H1 (cell line): ENCODE data around the gene NOL4L. TPM values are rescaled to one million over a fixed set of nuclear protein-coding genes. Genes with fewer than 3 reads are reported as not detected.

Source experiments
- CTCF ChIA-PET: fragments of 300-600 bp; sonication (Branson Sonifier 250); formaldehyde crosslinking; loops from one replicate; lab custom pipeline; 2021; ENCODE audit not compliant: partially characterized antibody; lab: Charles Lee
- POLR2A ChIA-PET: fragments of 300-600 bp; sonication (Branson Sonifier 250); formaldehyde crosslinking; loops from one replicate; lab custom pipeline; 2021; ENCODE audit warnings: inconsistent platforms; ENCODE audit not compliant: partially characterized antibody; lab: Charles Lee
- DNase-seq, 2 experiments: peaks; one replicate each; pipeline versions ENCODE4 v3.0.0 to v3.0.0-alpha.2; 2010 to 2022; ENCODE audit warnings: low spot score in 2 of 2, low read depth in 1 of 2, mixed read lengths in 1 of 2
- FAIRE-seq: peaks from 2 replicates; lab custom pipeline; 2011; peaks lifted over from hg19 to GRCh38; lab: Jason Lieb, UNC
- H2AFZ ChIP-seq: 2 replicates; pipeline ENCODE4 v1.8.1; 2012; ENCODE audit warnings: low read length, inconsistent platforms
- H2AK5ac ChIP-seq: 2 replicates; pipeline ENCODE4 v1.6.1; 2013; ENCODE audit warnings: low read depth, low read length
- H2BK120ac ChIP-seq: replicated peaks from 2 replicates; pipeline ENCODE3; 2013; ENCODE audit warnings: low read depth, low read length, inconsistent platforms
- H2BK12ac ChIP-seq: 2 replicates; pipeline ENCODE4 v1.6.1; 2013; ENCODE audit warnings: low read depth, low read length
- H2BK15ac ChIP-seq: 2 replicates; pipeline ENCODE4 v1.6.1; 2013; ENCODE audit warnings: low read length
- H2BK20ac ChIP-seq: 2 replicates; pipeline ENCODE4 v1.6.1; 2013; ENCODE audit warnings: low read length
- H2BK5ac ChIP-seq: 2 replicates; pipeline ENCODE4 v1.6.1; 2013; ENCODE audit warnings: low read depth, low read length
- H3K14ac ChIP-seq: 2 replicates; pipeline ENCODE4 v1.6.1; 2013; ENCODE audit warnings: inconsistent platforms; ENCODE audit not compliant: insufficient read length
- H3K18ac ChIP-seq: 2 replicates; pipeline ENCODE4 v1.6.1; 2013; ENCODE audit warnings: low read length; ENCODE audit errors: extremely low read depth
- H3K23ac ChIP-seq: 2 replicates; pipeline ENCODE4 v1.6.1; 2013; ENCODE audit warnings: inconsistent platforms; ENCODE audit not compliant: insufficient read length
- H3K23me2 ChIP-seq: 2 replicates; pipeline ENCODE4 v1.6.1; 2013; ENCODE audit warnings: low read depth, low read length
- H3K27ac ChIP-seq: 2 replicates; pipeline ENCODE4 v1.6.1; 2011; ENCODE audit warnings: low read depth, low read length, inconsistent platforms
- H3K27me3 ChIP-seq, 4 experiments: replicated peaks in 1 of 4; 1 replicate in 1 of 4; 2 replicates in 3 of 4; pipeline versions ENCODE4 v1.6.1 to v1.8.1; 2011 to 2013; ENCODE audit warnings: low read length in 3 of 4, mild to moderate bottlenecking in 3 of 4, inconsistent platforms in 2 of 4, mixed read lengths in 2 of 4, moderate library complexity in 1 of 4; ENCODE audit not compliant: control insufficient read depth in 3 of 4, insufficient read depth in 3 of 4; ENCODE audit errors: extremely low read depth in 1 of 4
- H3K36me3 ChIP-seq, 4 experiments: 2 replicates each; pipeline versions ENCODE4 v1.6.1 to v1.8.1; 2011 to 2013; ENCODE audit warnings: mild to moderate bottlenecking in 4 of 4, low read length in 3 of 4, moderate library complexity in 2 of 4, control low read depth in 1 of 4, inconsistent platforms in 1 of 4; ENCODE audit not compliant: insufficient read depth in 4 of 4, control insufficient read depth in 2 of 4
- H3K4ac ChIP-seq: replicated peaks from 2 replicates; pipeline ENCODE3; 2013; ENCODE audit warnings: low read length, low read depth, mixed read lengths, inconsistent platforms; ENCODE audit not compliant: insufficient read length
- H3K4me1 ChIP-seq, 4 experiments: replicated peaks in 1 of 4; 1 replicate in 1 of 4; 2 replicates in 3 of 4; pipeline versions ENCODE4 v1.6.1 to v1.8.1; 2011 to 2013; ENCODE audit warnings: low read length in 3 of 4, inconsistent platforms in 2 of 4, mixed read lengths in 1 of 4; ENCODE audit not compliant: insufficient read depth in 4 of 4, control insufficient read depth in 3 of 4
- H3K4me2 ChIP-seq, 2 experiments: 2 replicates each; pipeline versions ENCODE4 v1.6.1 to v1.8.1; 2011 to 2013; ENCODE audit warnings: low read depth in 2 of 2, low read length in 2 of 2, control low read depth in 1 of 2, inconsistent platforms in 1 of 2, mild to moderate bottlenecking in 1 of 2; ENCODE audit not compliant: insufficient read depth in 1 of 2
- H3K4me3 ChIP-seq, 4 experiments: fragments of 200-600, 300-600 bp in 1 of 4; sonication (generic), shearing (Covaris generic), sonication (Bioruptor Twin) in 1 of 4; 2 replicates each; pipeline versions ENCODE4 v1.5.1 to v1.8.1; 2011 to 2016; ENCODE audit warnings: low read length in 4 of 4, low read depth in 3 of 4, control low read depth in 2 of 4, inconsistent platforms in 2 of 4, mild to moderate bottlenecking in 2 of 4, mixed read lengths in 1 of 4, moderate library complexity in 1 of 4; ENCODE audit not compliant: insufficient read depth in 2 of 4; ENCODE audit errors: extremely low read depth in 1 of 4
- H3K56ac ChIP-seq: replicated peaks from 2 replicates; pipeline ENCODE3; 2013; ENCODE audit warnings: low read depth, mild to moderate bottlenecking, mixed read lengths, low read length, inconsistent platforms; ENCODE audit not compliant: insufficient read length
- H3K79me1 ChIP-seq: 2 replicates; pipeline ENCODE4 v1.6.1; 2013; ENCODE audit warnings: low read depth, low read length, control low read depth
- H3K79me2 ChIP-seq, 2 experiments: 2 replicates each; pipeline versions ENCODE4 v1.6.1 to v1.8.1; 2012 to 2013; ENCODE audit warnings: low read length in 2 of 2, mild to moderate bottlenecking in 2 of 2, inconsistent platforms in 1 of 2; ENCODE audit not compliant: insufficient read depth in 2 of 2, control insufficient read depth in 1 of 2
- H3K9ac ChIP-seq, 4 experiments: replicated peaks in 1 of 4; 1 replicate in 1 of 4; 2 replicates in 3 of 4; pipeline versions ENCODE4 v1.6.1 to v1.8.1; 2011 to 2013; ENCODE audit warnings: low read depth in 3 of 4, low read length in 3 of 4, control low read depth in 2 of 4, mild to moderate bottlenecking in 2 of 4, moderate library complexity in 2 of 4, inconsistent platforms in 1 of 4; ENCODE audit errors: extremely low read depth in 1 of 4
- H3K9me3 ChIP-seq, 2 experiments: 2 replicates each; pipeline versions ENCODE4 v1.6.1 to v1.8.1; 2012 to 2013; ENCODE audit warnings: mild to moderate bottlenecking in 2 of 2, moderate library complexity in 2 of 2, control low read depth in 1 of 2, inconsistent platforms in 1 of 2, low read depth in 1 of 2, low read length in 1 of 2, mixed read lengths in 1 of 2; ENCODE audit not compliant: insufficient read depth in 2 of 2
- H4K20me1 ChIP-seq, 2 experiments: replicated peaks in 1 of 2; 2 replicates each; pipeline versions ENCODE3 to v1.8.1; 2011 to 2013; ENCODE audit warnings: inconsistent platforms in 2 of 2, low read length in 2 of 2, mild to moderate bottlenecking in 1 of 2; ENCODE audit not compliant: insufficient read depth in 2 of 2, control insufficient read depth in 1 of 2
- H4K5ac ChIP-seq: 2 replicates; pipeline ENCODE4 v1.6.1; 2013; ENCODE audit warnings: low read length, low read depth, mixed read lengths, inconsistent platforms; ENCODE audit not compliant: insufficient read length
- H4K8ac ChIP-seq: 2 replicates; pipeline ENCODE4 v1.8.0; 2013; ENCODE audit warnings: mild to moderate bottlenecking, moderate library complexity, low read length, inconsistent platforms; ENCODE audit not compliant: insufficient read depth; ENCODE audit errors: extremely low read depth
- H4K91ac ChIP-seq: replicated peaks from 2 replicates; pipeline ENCODE3; 2013; ENCODE audit warnings: low read length, mixed read lengths, inconsistent platforms; ENCODE audit not compliant: insufficient read length
- ASH2L ChIP-seq: fragments of 200-600, 300-600 bp; sonication (generic); IDR thresholded peaks from one replicate; pipeline ENCODE4 v1.7.1; 2017; ENCODE audit warnings: low read length
- CTCF ChIP-seq, 3 experiments: IDR thresholded peaks; 1 replicate in 2 of 3; 2 replicates in 1 of 3; pipeline versions ENCODE4 v1.5.1 to v1.6.1; 2011; ENCODE audit warnings: low read length in 3 of 3, mild to moderate bottlenecking in 3 of 3, inconsistent platforms in 2 of 3, low read depth in 1 of 3, moderate library complexity in 1 of 3; ENCODE audit not compliant: insufficient read depth in 1 of 3; ENCODE audit errors: control extremely low read depth in 1 of 3
- GTF2F1 ChIP-seq: IDR thresholded peaks from 2 replicates; pipeline ENCODE4 v1.6.1; 2012; ENCODE audit warnings: low read depth, low read length, improper control_type of control experiment, borderline replicate concordance
- JUND ChIP-seq: IDR thresholded peaks from 2 replicates; pipeline ENCODE4 v1.6.1; 2011; ENCODE audit warnings: mild to moderate bottlenecking, improper control_type of control experiment, low read length
- KDM4A ChIP-seq: IDR thresholded peaks from one replicate; pipeline ENCODE4 v1.7.1; 2012; ENCODE audit warnings: low read depth, mild to moderate bottlenecking, moderate library complexity, low read length, inconsistent platforms; ENCODE audit not compliant: severe bottlenecking
- NRF1 ChIP-seq: IDR thresholded peaks from 2 replicates; pipeline ENCODE4 v1.6.1; 2011; ENCODE audit warnings: mild to moderate bottlenecking, low read depth, low read length, improper control_type of control experiment
- POU5F1 ChIP-seq: IDR thresholded peaks from 2 replicates; pipeline ENCODE4 v1.6.1; 2011; ENCODE audit warnings: low read depth, mild to moderate bottlenecking, low read length, moderate library complexity
- RFX5 ChIP-seq: IDR thresholded peaks from 2 replicates; pipeline ENCODE4 v1.6.1; 2011; ENCODE audit warnings: low read depth, low read length, improper control_type of control experiment, borderline replicate concordance
- RXRA ChIP-seq: IDR thresholded peaks from 2 replicates; pipeline ENCODE4 v1.6.1; 2011; ENCODE audit warnings: low read depth, mild to moderate bottlenecking, low read length, moderate library complexity; ENCODE audit not compliant: insufficient read depth
- SP4 ChIP-seq: IDR thresholded peaks from 2 replicates; pipeline ENCODE4 v1.6.1; 2012; ENCODE audit warnings: low read length, inconsistent platforms
- TBP ChIP-seq: IDR thresholded peaks from 2 replicates; pipeline ENCODE4 v1.6.1; 2011; ENCODE audit warnings: low read depth, low read length, improper control_type of control experiment
- WGBS, 2 experiments: shearing (Covaris generic) in 1 of 2; methylation state at CpG; one replicate each; pipeline versions ENCODE4 v1.1.6 to v1.1.7; 2013 to 2015; ENCODE audit warnings: low lambda C conversion rate in 2 of 2, mixed read lengths in 2 of 2, inconsistent platforms in 1 of 2, low coverage in 1 of 2, missing lambda C conversion rate in 1 of 2; ENCODE audit not compliant: insufficient replicate concordance in 2 of 2, insufficient coverage in 1 of 2, insufficient read length in 1 of 2; ENCODE audit errors: extremely low coverage in 1 of 2, missing lambda C conversion rate in 1 of 2; 5-methylcytosine and 5-hydroxymethylcytosine counted together
- polyA plus RNA-seq, 7 experiments: library from polyadenylated mRNA; depleted of rRNA in 3 of 7; stranded (reverse) in 5 of 7; unstranded in 2 of 7; fragments of >200 nt in 5 of 7; fragments of 200-250 nt in 2 of 7; gene quantifications; 1 replicate in 5 of 7; 2 replicates in 1 of 7; 4 replicates in 1 of 7; pipeline versions ENCODE4 v1.2.1 to v1.2.3, GENCODE V29; 2011 to 2013; ENCODE audit warnings: missing spikeins in 2 of 7, mixed read lengths in 2 of 7
- total RNA-seq: library from RNA; stranded (reverse); fragmentation: NEBNext Ultra II Directional; extraction: Animal tissue kit (Norgen Biotek cat#: 25700); gene quantifications from 2 replicates; pipeline ENCODE4 v1.2.1, GENCODE V29; 2021
- TF ChIP-seq, protein P1 (sequence below): IDR thresholded peaks from 2 replicates; pipeline ENCODE4 v1.6.1; 2011; ENCODE audit warnings: low read depth, mild to moderate bottlenecking, low read length; ENCODE audit not compliant: insufficient read depth

NOL4L gene
- total and polyA plus RNA-seq, 2 of the 8 experiments (the other 6 are each of a cell fraction or from before 2014, with no cell fraction given): 15.3 to 23.7 TPM

GRCh38 chr20:32602273-32602672 lies 17.1 kb upstream of the NOL4L start:
- Histone ChIP-seq H3K56ac (no peak overlapping the region), H3K18ac (no peak overlapping the region)
- FAIRE-seq: no peak
- TF ChIP-seq CTCF (IDR thresholded peaks at IDR 0.05; ENCODE audit: control extremely low read depth in 1 of 3, insufficient read depth in 1 of 3, low read depth in 1 of 3, low read length in 3 of 3): no peak
- no peak for TF ChIP-seq RXRA
- TF ChIP-seq NRF1: no peak
- no peak for TF ChIP-seq SP4
- TF ChIP-seq KDM4A: no peak
- TF ChIP-seq GTF2F1: no peak
- no peak for TF ChIP-seq JUND
- no peak for TF ChIP-seq RFX5
- TF ChIP-seq POU5F1: no peak
- TF ChIP-seq TBP: no peak
- no peak for TF ChIP-seq ASH2L
- TF ChIP-seq, protein P1, sequence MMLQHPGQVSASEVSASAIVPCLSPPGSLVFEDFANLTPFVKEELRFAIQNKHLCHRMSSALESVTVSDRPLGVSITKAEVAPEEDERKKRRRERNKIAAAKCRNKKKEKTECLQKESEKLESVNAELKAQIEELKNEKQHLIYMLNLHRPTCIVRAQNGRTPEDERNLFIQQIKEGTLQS: no peak

More at GRCh38 chr20:32602273-32602672, 17.1 kb upstream of the NOL4L start:
- H4K20me1 ChIP-seq: no peaks in the 10 kb centered on the region
- H2BK120ac ChIP-seq: no peak overlapping the region
- H2AK5ac ChIP-seq: no peak overlapping the region
- no peaks in the 10 kb centered on the region for H3K9me3 ChIP-seq
- H3K27me3 ChIP-seq: peaks cover 0 to 5% (median 0%) of the 10 kb centered on the region in 4 experiments; a peak in 1 of 7 replicates
- no peak overlapping the region for H4K5ac ChIP-seq
- H2BK12ac ChIP-seq: no peak overlapping the region
- no peak overlapping the region for H3K4me2 ChIP-seq
- 92% methylated on average over 11 of the region's 11 CpGs; no CpG with 5 or more reads in 1 of the 2 experiments for WGBS, 2 experiments
- no peak overlapping the region for H2AFZ ChIP-seq
- H3K79me2 ChIP-seq: no peaks in the 10 kb centered on the region
- no peak overlapping the region for H3K9ac ChIP-seq
- H2BK15ac ChIP-seq: no peak overlapping the region
- no peaks in the 10 kb centered on the region; the same call in 1 of the 2 replicates for H3K23me2 ChIP-seq
- ChIA-PET POLR2A (no interaction called here), CTCF (interaction anchor here (1.1 kb wide), 1 partner anchor 63 kb away, joined by 3 read pairs; no protein-coding TSS in a partner anchor)
- no peaks in the 10 kb centered on the region for H3K79me1 ChIP-seq
- H3K4ac ChIP-seq: no peak overlapping the region
- H3K4me1 ChIP-seq: peaks cover 0 to 5% (median 1%) of the 10 kb centered on the region in 4 experiments; a peak in 3 of 7 replicates
- DNase-seq: no peak
- no peak overlapping the region for H3K4me3 ChIP-seq
- H4K8ac ChIP-seq: no peak overlapping the region
- H3K36me3 ChIP-seq: no peaks in the 10 kb centered on the region
- H4K91ac ChIP-seq: no peak overlapping the region
- no peak overlapping the region for H3K14ac ChIP-seq
- H3K23ac ChIP-seq: no peak overlapping the region
- H3K27ac ChIP-seq: no peak overlapping the region
- H2BK20ac ChIP-seq: no peak overlapping the region
- H2BK5ac ChIP-seq: no peak overlapping the region
